Measurements from ENCODE around the gene ABCA7. TPM values are rescaled to one million over a fixed set of nuclear protein-coding genes. Genes with fewer than 3 reads are reported as not detected.

The ABCA7 gene
- total and polyA plus RNA-seq, 2 of the 8 experiments (the other 6 are each of a cell fraction or from before 2014, with no cell fraction given) = 10.4 to 25.6 TPM

DNA sequence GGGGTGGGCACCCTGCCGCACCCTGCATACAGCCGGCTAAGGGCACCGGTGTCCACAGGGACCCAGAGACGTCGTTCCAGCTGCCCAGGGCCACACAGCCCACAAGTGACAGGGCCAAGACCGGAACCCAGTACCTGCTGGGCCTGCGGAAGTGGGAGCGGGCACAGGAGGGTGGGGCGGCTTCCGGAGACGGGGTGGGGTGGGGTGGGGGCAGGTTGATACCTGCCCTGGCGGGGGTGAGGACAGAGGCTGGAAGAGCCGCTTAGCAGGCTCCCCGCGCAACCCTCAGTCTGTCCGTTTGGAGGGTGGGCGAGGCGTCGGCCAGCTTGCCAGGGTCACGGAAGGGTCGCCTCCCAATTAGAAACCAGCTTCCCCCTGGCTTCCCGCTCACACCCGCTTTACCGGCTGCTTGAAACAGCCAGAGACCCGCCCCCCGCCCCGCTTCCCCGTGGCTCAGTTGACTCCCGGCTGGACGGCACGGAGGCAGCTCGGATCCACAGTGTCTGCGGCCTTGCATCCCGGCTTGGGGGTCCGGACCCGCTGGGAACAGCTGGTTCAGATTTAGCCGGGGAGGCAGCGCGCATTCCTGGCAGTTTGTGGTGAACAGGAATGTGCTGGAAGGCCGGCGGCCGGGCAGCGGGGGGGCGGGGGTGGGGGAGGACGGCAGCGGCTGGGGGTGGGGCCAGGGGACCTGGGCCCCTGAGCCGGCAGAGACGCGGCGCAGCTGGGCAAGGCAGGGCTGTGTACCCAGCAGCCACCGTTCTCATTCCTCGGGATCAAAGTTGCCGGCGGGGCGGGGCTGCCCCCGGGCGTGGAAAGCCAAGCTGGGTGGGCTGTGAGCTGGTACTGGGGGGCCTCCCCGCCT, 11.6 kb upstream of the ABCA7 start (continued):
- TF ChIP-seq CHD1 (IDR thresholded peaks at IDR 0.05; ENCODE audit: low read depth, low read length) (no peak), PHF8 (conservative IDR thresholded peaks at IDR 0.05; ENCODE audit: low read depth, low read length) (no peak), CHD2 (IDR thresholded peaks at IDR 0.05; ENCODE audit: low read length) (no peak), SP4 (IDR thresholded peaks at IDR 0.05; ENCODE audit: low read length) (no peak), POU5F1 (IDR thresholded peaks at IDR 0.05; ENCODE audit: low read depth, low read length) (no peak), HDAC2 (IDR thresholded peaks at IDR 0.05; ENCODE audit: borderline replicate concordance in 1 of 2, low read depth in 2 of 2, low read length in 2 of 2) (peak; percentile 44 to 78; a peak in 2 of 4 replicates), CBX5 (IDR thresholded peaks at IDR 0.05; ENCODE audit: low read depth, low read length) (no peak)
- TF ChIP-seq, protein P1, sequence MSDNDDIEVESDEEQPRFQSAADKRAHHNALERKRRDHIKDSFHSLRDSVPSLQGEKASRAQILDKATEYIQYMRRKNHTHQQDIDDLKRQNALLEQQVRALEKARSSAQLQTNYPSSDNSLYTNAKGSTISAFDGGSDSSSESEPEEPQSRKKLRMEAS (IDR thresholded peaks at IDR 0.05) = peak; percentile 24; the same call in 1 of the 2 replicates
